ENCODE data around the gene CD34.
"Not testable (repeated sequence)": the region's sequence is repeated elsewhere in the genome, so short reads cannot be mapped to it uniquely, and the experiment has no call there.

CD34 gene, protein sequence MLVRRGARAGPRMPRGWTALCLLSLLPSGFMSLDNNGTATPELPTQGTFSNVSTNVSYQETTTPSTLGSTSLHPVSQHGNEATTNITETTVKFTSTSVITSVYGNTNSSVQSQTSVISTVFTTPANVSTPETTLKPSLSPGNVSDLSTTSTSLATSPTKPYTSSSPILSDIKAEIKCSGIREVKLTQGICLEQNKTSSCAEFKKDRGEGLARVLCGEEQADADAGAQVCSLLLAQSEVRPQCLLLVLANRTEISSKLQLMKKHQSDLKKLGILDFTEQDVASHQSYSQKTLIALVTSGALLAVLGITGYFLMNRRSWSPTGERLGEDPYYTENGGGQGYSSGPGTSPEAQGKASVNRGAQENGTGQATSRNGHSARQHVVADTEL

DNA sequence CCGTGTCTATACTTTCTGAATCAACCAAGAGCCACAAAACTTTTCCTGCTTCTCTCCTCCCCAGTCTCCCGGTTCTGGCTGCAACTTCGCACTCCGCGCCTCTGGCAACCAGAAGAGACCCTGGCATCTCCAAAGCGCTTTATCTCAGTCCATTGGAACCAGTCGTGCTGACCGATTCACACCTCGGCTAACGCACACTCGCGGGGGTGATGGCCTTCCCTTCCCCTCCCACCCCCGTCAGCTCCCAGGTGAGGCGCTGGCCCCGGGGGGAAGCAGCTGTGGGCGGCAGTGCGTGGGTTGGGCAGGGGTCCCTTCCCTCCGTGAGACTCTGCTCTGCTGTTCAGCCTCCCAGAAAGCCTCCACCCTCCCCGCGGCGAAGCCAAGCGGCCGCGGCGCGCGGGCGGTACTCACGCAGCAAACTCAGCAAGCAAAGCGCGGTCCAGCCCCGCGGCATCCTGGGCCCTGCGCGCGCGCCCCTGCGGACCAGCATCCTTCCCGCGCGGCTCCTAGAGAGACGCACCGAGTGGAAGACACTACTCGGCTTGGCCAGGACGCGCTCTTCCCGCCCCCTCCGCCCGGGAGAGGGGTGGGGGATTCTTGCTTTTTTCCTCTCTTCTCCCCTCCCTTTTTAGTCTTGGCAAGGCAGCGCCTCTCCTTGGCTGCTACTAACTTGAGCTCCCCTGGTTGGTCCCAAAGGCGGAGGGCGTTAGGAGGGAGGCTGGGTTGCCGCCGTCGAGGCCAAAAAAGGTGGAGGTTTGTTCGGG lies at the start of gene CD34:
TSS of gene CD34 (minus strand) at position 535 of the 764 bp plus-strand sequence. CDS start at position 490, 45 bp downstream.
- DNase-seq (ENCODE audit: low spot score) = no peak

DNA sequence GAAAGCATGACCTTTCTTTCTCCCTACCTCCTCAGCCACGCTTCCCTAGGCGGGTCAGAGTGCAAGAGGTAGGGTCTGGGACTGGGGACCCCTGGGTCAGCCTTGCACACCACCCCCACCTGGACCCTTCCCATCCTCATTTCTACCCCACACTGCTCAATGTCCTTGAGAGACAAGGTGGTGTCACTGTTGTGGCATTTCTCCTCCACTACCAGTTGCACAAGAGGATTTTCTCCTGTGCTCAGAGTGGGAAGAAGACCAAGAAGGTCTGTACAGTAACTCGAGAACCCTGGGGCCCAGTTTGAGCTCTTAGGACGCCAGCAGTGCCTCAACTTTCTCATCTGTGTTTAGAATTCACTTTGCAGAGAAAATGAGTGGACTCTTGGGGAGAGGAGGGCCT lies 49.4 kb upstream of the CD34 start:
- DNase-seq (ENCODE audit: low spot score) = no peak

GRCh38 chr1:207959910-207960309 lies 49.0 kb upstream of the CD34 start:
- no peak for DNase-seq (ENCODE audit: low spot score)

DNA sequence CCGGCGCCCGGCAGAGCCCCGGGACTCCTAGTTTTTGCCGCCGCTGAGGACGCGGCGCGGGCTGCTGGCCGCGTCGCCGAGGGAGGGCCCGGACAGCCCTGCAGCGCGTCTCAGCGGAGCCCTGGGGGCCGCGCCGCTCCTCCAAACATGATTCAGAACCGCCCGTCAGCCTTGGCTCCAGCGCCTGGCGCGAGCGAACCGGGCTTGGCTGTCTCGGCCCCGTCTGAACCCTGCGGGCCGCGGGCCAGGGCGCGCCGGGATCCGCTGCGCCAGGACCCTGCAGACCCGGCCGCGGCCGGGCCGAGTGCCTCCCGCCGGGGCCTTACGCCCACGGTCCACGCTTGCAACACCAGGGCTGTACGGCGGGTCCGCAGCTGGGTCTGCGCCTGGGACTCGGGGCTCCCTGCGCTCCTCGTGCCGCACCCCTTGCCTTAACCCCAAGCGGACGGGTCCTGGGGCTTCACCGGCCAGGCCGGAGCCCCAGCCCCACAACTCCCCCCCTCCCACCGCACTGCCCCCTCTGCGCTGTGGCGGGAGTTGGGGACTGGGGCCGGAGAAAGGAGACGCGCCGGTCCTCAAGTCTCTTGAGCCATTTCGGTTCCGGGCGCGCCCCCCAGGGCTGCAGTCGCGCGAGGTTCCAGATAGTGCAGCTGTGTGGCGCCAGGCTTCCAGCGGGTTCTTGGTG lies 48.4 kb upstream of the CD34 start:
- no peak for DNase-seq (ENCODE audit: low spot score)

GRCh38 chr1:207958376-207959139 lies 47.6 kb upstream of the CD34 start:
- DNase-seq (ENCODE audit: low spot score) = no peak

DNA sequence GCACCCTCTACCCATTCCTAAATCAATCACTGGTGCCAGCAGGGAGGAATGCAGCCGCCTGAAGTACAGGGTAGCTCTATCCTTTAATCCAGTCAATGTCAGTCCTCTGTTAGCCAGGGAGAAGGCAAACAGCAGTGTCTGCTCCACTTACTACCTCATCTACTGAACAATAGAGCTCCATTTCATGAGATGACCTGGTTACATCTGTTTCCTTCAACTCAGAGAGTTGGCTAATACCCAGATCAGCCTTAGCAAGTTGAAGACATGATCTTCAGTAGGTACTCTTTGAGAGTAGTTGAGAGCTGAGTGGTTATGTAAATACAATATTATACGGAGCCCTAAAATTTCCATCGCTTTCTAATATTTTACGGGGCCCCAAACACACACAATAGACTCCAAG lies 46.1 kb upstream of the CD34 start:
- no peak for DNase-seq (ENCODE audit: low spot score)

DNA sequence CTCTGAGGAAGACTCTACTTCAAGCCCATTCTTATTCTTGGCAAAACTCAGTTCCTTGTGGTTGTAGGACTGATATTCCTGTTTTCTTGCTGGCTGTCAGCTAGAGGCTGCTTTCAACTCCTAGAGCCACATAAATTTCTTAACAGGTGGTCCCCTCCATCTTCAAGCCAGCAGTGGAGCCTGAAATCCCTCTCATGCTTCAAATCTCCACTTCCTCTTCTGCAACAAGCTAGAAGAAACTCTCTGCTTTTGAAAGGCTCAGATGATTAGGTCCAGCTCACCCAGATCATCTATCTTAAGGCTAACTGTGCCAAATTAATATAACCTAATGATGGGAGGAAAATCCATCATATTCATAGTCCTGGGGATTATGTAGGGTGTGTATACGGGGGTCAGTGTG lies 43.2 kb upstream of the CD34 start:
- no peak for DNase-seq (ENCODE audit: low spot score)

DNA sequence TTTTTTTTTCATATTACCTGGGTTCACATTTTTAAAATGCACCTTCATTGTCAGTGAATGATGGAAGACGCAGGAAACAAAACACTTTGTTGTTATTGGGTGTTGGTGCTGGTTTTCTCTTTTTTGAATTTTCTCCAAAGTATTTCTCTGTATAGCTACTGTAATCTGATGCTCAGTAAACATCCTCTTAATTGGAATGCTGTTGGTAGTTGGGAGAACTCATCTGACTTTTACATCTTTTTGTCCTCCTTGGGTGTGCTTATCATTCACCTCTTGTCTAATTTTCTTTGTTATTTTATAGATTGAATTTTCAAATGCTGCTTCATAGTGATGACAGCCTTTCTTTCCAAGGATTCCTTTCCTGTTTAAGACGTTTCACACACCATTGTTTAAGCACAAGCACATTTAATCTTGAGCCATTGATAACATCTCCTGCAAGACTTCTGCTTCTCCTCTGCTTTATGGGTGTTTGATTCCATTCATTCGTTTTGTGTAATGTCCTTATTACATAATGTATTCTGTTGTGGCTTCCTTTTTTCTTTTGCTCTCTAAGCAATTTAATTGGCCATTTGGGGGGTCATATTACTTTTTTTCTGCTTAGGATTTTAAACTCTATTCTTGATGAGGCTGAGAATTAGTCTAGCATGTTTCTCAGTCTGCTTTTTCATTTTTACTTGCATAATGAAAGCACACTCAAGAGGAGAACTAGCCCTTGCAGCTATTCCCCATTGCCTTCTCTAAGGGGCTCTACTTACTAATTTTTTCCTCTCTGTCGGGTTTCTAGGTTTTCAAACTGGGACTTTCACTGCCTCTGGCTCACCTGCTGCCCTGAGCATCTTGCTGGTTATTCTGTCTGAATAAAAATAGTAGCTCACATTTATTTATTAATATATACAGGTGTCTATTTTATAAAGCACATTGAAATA lies 42.0 kb upstream of the CD34 start:
- DNase-seq (ENCODE audit: low spot score) = no peak

GRCh38 chr1:207951652-207952051 lies 40.7 kb upstream of the CD34 start:
- DNase-seq (ENCODE audit: low spot score) = no peak

DNA sequence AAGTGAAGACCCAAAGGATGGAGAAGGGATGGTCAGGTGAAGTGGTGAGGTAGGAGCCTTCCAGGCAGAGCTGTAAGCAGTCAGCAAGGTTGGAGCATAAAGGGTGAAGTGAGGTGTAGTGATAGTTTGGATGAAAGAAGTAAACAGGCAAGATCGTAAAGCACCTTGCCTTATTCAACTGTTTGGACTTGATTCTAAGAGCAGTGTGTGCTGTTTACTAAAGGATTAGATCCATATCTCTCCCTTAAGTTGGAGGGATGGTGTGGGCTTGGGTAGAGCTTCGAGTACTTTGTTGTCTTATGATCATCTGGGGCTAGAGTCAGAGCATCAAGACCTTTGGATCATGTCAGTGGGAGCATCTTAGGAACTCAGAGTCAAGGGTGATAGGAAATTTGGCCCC lies 39.8 kb upstream of the CD34 start:
- DNase-seq (ENCODE audit: low spot score) = no peak

DNA sequence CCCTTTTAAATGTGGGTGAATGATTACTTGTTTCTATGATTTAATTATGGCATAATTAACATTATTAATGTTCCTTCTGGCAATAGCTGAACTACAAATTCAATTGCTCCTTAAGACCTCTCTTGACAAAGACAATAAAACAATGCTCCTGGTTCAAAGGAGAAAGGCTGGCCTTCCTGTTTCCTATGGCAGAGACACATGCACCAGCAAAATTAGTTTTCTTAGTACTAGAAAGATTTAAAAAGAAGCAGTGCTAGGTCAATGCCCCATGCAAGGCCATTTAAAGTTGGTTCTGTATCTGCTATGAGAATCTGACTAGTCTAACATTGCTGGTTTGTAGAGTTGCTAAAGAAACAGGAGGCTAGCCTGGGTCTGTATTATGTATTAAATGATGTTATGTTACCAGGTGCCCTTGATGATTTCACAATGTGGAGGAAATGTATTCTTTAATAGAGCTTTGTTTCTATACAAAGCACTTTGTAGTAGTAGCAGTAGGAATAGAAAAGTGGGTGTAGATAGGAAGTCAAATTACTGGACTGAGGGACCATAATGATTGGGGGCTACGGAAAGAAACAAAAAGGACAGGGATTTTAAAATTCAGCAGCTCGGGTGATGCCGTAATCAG lies 38.8 kb upstream of the CD34 start:
- DNase-seq (ENCODE audit: low spot score) = no peak

- DNase-seq (ENCODE audit: low spot score) = no peak
Observed at GRCh38 chr1:207948536-207949250, 37.8 kb upstream of the CD34 start.

DNA sequence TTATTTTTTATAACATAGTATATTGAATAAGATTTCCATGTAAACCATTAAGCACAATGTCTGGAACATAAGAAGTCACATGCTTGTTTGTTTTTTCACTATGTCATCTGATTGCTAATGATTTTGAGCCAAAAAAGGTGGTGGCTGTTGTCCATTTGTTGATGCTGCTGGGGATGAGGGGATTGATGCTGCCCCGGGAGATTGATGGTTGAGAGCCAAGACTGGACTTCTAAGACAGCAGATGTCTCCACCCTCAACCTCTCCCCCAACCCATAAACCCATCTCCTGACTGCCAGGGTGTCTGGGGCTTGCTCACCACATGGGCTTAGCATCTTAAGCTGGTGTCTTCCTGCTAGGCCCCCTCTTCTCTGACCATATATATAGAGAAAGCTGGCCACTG lies 35.8 kb upstream of the CD34 start:
- DNase-seq (ENCODE audit: low spot score) = no peak

DNA sequence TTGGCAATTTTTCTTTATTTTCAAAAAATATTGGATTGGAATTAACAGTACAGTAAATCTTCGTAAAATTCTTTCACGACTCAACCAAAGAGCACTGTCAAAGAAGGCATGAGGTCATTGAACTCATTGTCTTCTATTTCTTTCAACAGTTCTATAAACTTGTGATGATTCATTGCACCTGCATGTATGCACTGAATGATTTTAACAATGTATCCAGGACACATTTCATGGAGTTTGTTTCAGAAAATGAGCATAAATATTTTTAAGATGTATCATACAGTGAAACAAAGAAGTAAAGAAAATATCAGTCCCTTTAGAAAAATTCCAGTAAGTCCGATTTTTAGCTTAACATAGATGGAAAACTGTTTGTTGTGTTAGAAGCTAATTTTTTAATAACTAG lies 33.6 kb upstream of the CD34 start:
- DNase-seq (ENCODE audit: low spot score) = no peak

DNA sequence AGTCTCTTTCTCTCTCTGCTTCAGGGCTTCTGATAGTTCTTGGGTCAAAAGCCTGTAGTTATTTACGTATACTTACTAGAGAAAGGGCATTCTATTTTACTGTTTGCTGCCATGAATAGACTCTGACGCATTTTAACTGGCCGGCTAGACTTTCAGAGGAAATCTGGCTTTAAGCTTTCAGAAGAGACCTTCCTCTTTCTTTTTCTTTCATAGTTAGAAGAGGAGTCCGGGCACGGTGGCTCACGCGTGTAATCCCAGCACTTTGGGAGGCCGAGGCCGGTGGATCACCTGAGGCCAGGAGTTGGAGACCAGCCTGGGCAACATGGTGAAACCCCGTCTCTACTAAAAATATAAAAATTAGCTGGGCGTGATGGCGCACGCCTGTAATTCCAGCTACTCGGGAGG lies 31.4 kb upstream of the CD34 start:
- DNase-seq (ENCODE audit: low spot score) = not testable (repeated sequence)

- no peak for DNase-seq (ENCODE audit: low spot score)
Observed at GRCh38 chr1:207941665-207942064, 30.7 kb upstream of the CD34 start.

DNA sequence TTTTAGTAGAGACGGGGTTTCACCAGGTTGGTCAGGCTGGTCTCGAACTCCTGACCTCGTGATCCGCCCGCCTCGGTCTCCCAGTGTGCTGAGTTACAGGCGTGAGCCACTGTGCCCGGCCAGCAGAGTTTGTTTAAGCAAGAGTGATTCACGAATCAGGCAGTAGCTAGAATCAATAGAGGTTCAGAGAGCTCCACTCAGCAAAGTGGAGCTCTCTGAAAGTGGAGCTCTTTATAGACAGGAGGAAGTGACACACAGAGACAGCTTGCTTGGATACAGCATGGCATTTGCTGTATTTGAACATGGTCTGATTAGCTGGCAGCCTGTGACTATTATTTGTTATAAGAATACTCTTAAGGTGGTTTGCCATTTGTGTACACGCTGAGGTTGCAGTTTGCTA lies 27.1 kb upstream of the CD34 start:
- DNase-seq (ENCODE audit: low spot score) = no peak

GRCh38 chr1:207937204-207937603 lies 26.3 kb upstream of the CD34 start:
- DNase-seq (ENCODE audit: low spot score) = no peak

GRCh38 chr1:207935166-207935583 lies 24.2 kb upstream of the CD34 start:
- DNase-seq (ENCODE audit: low spot score) = peak; percentile 31

Measured in NAMALWA (cell line).